Endodermal cell (in vitro differentiated cells): Measurements from ENCODE around the gene NEK8. TPM values are rescaled to one million over a fixed set of nuclear protein-coding genes. Genes with fewer than 3 reads are reported as not detected.

Source experiments
- DNase-seq: peaks from one replicate; pipeline ENCODE4 v3.0.0-alpha.2; 2017
- H3K27ac ChIP-seq: 2 replicates; pipeline ENCODE4 v1.5.1; 2013; ENCODE audit warnings: mild to moderate bottlenecking, low read depth, low read length, moderate library complexity
- H3K27me3 ChIP-seq: 2 replicates; pipeline ENCODE4 v1.6.1; 2013; ENCODE audit warnings: mild to moderate bottlenecking, low read length, moderate library complexity; ENCODE audit not compliant: insufficient read depth, control insufficient read depth, poor library complexity, severe bottlenecking
- H3K36me3 ChIP-seq: 2 replicates; pipeline ENCODE4 v1.7.0; 2013; ENCODE audit warnings: mild to moderate bottlenecking, low read length, moderate library complexity; ENCODE audit not compliant: control insufficient read depth, insufficient read depth
- H3K4me1 ChIP-seq: one replicate; pipeline ENCODE4 v1.7.0; 2013; ENCODE audit warnings: low read length; ENCODE audit not compliant: control insufficient read depth, insufficient read depth
- H3K4me3 ChIP-seq: 2 replicates; pipeline ENCODE4 v1.5.1; 2013; ENCODE audit warnings: mild to moderate bottlenecking, low read length, moderate library complexity
- H3K9ac ChIP-seq: 2 replicates; pipeline ENCODE4 v1.6.1; 2013; ENCODE audit warnings: mild to moderate bottlenecking, low read length, moderate library complexity; ENCODE audit not compliant: poor library complexity, severe bottlenecking; ENCODE audit errors: extremely low read depth
- H3K9me3 ChIP-seq: 2 replicates; pipeline ENCODE4 v1.6.1; 2013; ENCODE audit warnings: mild to moderate bottlenecking, low read length, moderate library complexity; ENCODE audit not compliant: control insufficient read depth
- H3K27ac Mint-ChIP-seq: 2 replicates; pipeline ENCODE4 v1.8.0; 2020; ENCODE audit warnings: mixed read lengths
- H3K27me3 Mint-ChIP-seq: 2 replicates; pipeline ENCODE4 v1.8.0; 2021; ENCODE audit warnings: mild to moderate bottlenecking, mixed read lengths; ENCODE audit not compliant: insufficient read depth
- H3K36me3 Mint-ChIP-seq: 2 replicates; pipeline ENCODE4 v1.8.0; 2020; ENCODE audit warnings: low read depth, mixed read lengths
- H3K4me1 Mint-ChIP-seq: 2 replicates; pipeline ENCODE4 v1.8.0; 2020; ENCODE audit warnings: mixed read lengths
- H3K4me3 Mint-ChIP-seq: 2 replicates; pipeline ENCODE4 v1.8.0; 2020; ENCODE audit warnings: mild to moderate bottlenecking, moderate library complexity, mixed read lengths
- H3K9me3 Mint-ChIP-seq: 2 replicates; pipeline ENCODE4 v1.8.0; 2020; ENCODE audit warnings: mild to moderate bottlenecking, mixed read lengths
- WGBS, 2 experiments: methylation state at CpG; one replicate each; pipeline versions ENCODE4 v1.1.5 to v1.1.7; 2013; ENCODE audit warnings: missing lambda C conversion rate in 2 of 2, mixed read lengths in 1 of 2; ENCODE audit not compliant: insufficient coverage in 1 of 2, insufficient read length in 1 of 2; 5-methylcytosine and 5-hydroxymethylcytosine counted together
- total RNA-seq, 2 donors: library from RNA; stranded (reverse); fragmentation: NEBNext Ultra II Directional in 1 of 2; extraction: Animal tissue kit (Norgen Biotek cat#: 25700) in 1 of 2; gene quantifications; 2 replicates in 1 of 2; 3 replicates in 1 of 2; pipeline ENCODE4 v1.2.1, GENCODE V29; 2021
- TF ChIP-seq, protein P1 (sequence below): fragments of 200-600 bp; sonication (generic); conservative IDR thresholded peaks from 2 replicates; pipeline ENCODE4 v1.5.0; 2021; ENCODE audit warnings: antibody characterized with exemption, mild to moderate bottlenecking

NEK8 gene
- total RNA-seq, 2 donors from 2014 or later: 11.2 to 15.7 TPM

DNA sequence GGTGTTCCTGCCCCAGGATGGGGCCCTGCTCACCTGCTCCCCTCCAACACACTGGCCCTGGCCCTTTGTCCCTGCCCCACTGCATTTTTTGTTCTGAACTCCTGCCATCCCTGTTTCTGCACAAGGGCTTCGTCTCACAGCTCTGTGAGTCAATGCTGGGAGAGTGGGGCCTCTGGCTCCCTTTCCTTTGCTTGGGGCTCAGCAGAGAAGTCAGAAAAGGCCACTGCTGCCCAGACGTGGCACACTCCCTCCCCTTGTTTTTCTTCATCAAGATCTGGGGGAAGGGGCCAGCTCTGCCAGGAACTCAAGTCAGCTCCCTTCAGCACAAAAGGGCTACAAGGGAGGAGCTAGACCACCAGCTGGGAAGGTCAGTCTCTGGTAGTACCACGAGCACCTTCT is 25.8 kb upstream of the NEK8 start:
- no peaks in the 10 kb centered on the region for H3K27me3 Mint-ChIP-seq
- Histone ChIP-seq H3K27me3 (no peaks in the 10 kb centered on the region), H3K36me3 (peaks cover 55% of the 10 kb centered on the region), H3K9me3 (no peaks in the 10 kb centered on the region), H3K4me1 (peaks cover 9% of the 10 kb centered on the region), H3K9ac (no peak overlapping the region), H3K27ac (peak overlapping the region; percentile 47), H3K4me3 (no peak overlapping the region)
- no peak for DNase-seq
- no peak overlapping the region for H3K4me3 Mint-ChIP-seq
- H3K36me3 Mint-ChIP-seq: peaks cover 54% of the 10 kb centered on the region
- no peaks in the 10 kb centered on the region for H3K9me3 Mint-ChIP-seq
- H3K27ac Mint-ChIP-seq: peak overlapping the region; percentile 46
- peaks cover 19% of the 10 kb centered on the region for H3K4me1 Mint-ChIP-seq
- TF ChIP-seq, protein P1, sequence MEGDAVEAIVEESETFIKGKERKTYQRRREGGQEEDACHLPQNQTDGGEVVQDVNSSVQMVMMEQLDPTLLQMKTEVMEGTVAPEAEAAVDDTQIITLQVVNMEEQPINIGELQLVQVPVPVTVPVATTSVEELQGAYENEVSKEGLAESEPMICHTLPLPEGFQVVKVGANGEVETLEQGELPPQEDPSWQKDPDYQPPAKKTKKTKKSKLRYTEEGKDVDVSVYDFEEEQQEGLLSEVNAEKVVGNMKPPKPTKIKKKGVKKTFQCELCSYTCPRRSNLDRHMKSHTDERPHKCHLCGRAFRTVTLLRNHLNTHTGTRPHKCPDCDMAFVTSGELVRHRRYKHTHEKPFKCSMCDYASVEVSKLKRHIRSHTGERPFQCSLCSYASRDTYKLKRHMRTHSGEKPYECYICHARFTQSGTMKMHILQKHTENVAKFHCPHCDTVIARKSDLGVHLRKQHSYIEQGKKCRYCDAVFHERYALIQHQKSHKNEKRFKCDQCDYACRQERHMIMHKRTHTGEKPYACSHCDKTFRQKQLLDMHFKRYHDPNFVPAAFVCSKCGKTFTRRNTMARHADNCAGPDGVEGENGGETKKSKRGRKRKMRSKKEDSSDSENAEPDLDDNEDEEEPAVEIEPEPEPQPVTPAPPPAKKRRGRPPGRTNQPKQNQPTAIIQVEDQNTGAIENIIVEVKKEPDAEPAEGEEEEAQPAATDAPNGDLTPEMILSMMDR: no peak
- WGBS, 2 experiments: 75 to 78% methylated on average over 1 to 3 of the region's 3 CpGs

DNA sequence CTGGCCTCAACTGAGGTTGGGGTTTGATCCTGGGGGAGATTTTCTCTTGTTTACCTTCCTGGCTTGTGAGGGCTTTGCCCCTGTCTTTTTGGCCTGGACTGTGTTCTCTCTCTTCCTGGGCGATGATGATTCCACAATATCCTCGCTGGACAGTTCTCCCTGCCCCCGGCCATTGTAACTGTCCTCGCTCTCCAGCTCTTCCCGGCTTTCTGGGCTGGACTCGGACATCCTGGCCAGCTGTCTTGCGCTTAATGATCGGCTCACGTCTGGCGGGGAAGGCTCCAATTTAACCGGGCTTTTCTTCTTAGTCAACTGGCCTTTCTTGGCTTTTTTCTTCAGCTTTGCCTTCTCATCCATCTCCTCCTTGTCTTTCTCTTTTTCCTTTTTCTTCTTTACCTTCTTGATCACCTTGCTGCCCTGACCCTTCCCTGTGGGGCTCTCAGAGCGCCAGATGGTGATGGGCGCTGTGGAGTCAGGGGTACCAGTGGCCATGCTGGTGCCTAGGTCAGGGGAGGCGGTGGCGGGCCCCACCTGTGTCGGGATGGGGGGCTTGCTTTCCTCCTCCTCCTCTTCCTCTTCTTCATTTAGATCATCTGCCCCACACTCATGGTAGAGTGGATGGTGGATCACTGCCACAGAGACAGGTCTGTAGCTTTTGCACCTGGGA is 24.9 kb upstream of the NEK8 start:
- Histone ChIP-seq H3K9ac (no peak overlapping the region), H3K27me3 (no peaks in the 10 kb centered on the region), H3K4me3 (no peak overlapping the region), H3K36me3 (peaks cover 47% of the 10 kb centered on the region), H3K9me3 (no peaks in the 10 kb centered on the region), H3K27ac (peak overlapping the region; percentile 27), H3K4me1 (peaks cover 4% of the 10 kb centered on the region)
- H3K27me3 Mint-ChIP-seq: no peaks in the 10 kb centered on the region
- WGBS, 2 experiments: 93 to 94% methylated on average over 13 to 16 of the region's 16 CpGs
- DNase-seq: no peak
- H3K4me3 Mint-ChIP-seq: no peak overlapping the region
- H3K9me3 Mint-ChIP-seq: no peaks in the 10 kb centered on the region
- peaks cover 17% of the 10 kb centered on the region for H3K4me1 Mint-ChIP-seq
- H3K27ac Mint-ChIP-seq: no peak overlapping the region
- TF ChIP-seq, protein P1: no peak
- peaks cover 46% of the 10 kb centered on the region for H3K36me3 Mint-ChIP-seq

DNA sequence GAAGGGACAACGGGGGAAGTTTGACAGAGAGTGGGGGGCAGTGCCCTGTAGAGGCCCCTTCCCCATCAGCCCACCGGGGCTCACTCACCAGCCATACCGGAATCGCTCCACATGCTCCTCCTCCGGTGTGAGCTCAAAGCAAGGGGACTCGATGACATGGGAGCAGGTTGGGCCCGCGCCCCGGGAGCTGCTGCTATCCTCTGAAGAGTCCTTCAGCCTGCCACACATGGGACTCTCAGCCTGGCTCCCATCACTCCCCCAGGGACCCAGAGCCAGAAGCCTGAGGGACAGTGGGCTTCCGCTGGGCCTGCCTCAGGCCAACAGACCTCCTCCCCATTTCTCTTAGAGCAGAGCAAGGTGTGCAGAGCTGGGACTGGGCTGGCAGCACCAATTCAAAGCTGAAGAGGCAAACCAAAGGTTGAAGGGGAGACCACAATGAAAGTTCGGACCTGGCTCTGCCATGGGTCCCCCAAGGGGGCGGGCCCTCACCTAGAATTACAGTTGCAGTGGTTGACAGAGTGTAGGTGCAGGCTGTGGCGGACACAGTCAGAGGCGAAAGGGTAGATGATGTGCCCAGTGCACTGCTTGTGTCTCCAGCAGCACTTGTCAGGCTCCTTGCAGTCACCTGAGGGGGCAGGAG is 24.2 kb upstream of the NEK8 start:
- peaks cover 40% of the 10 kb centered on the region for H3K36me3 Mint-ChIP-seq
- TF ChIP-seq, protein P1: no peak
- no peak overlapping the region for H3K4me3 Mint-ChIP-seq
- no peaks in the 10 kb centered on the region for H3K9me3 Mint-ChIP-seq
- Histone ChIP-seq H3K27me3 (no peaks in the 10 kb centered on the region), H3K9ac (no peak overlapping the region), H3K4me3 (no peak overlapping the region), H3K4me1 (peaks cover 3% of the 10 kb centered on the region), H3K9me3 (no peaks in the 10 kb centered on the region), H3K36me3 (peaks cover 41% of the 10 kb centered on the region), H3K27ac (no peak overlapping the region)
- H3K27ac Mint-ChIP-seq: peak overlapping the region; percentile 86
- DNase-seq: no peak
- WGBS, 2 experiments: 91 to 100% methylated on average over 6 to 14 of the region's 14 CpGs
- peaks cover 17% of the 10 kb centered on the region for H3K4me1 Mint-ChIP-seq
- no peaks in the 10 kb centered on the region for H3K27me3 Mint-ChIP-seq
